OCI-LY3 (cell line): ENCODE results near the gene CHST12.

Source experiments
- EZH2phosphoT487 ChIP-seq: fragments of 200-600 bp; shearing (Covaris generic); IDR thresholded peaks from 2 replicates; pipeline ENCODE4 v1.6.1; 2018; ENCODE audit warnings: antibody characterized with exemption, mixed run types, low read depth
- TF ChIP-seq, protein P1 (sequence below): fragments of 200-600, 300-600 bp; sonication (generic); IDR thresholded peaks from 2 replicates; pipeline ENCODE4 v1.5.1; 2014; ENCODE audit warnings: antibody characterized with exemption, low read length, low read depth

DNA sequence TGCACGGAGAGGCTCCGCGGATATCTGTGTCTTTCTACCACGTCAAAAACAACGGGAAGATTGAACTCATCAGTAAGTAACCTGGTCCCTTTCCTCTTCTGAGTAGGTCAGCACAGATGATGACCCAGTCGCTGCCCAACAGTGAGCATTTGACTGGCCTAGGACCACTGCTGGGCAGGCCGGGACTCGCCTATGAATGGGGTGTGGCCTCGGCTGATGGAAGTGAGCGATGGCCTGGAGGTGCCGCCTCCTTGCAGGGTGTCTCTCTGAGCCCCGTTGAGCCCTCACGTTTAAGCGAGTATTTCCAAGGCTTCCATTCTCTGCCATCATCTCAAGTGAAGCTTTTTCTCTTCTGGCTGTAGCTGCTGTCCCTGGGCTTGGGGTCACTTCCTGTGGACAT lies 30.7 kb upstream of the CHST12 start:
- TF ChIP-seq, protein P1, sequence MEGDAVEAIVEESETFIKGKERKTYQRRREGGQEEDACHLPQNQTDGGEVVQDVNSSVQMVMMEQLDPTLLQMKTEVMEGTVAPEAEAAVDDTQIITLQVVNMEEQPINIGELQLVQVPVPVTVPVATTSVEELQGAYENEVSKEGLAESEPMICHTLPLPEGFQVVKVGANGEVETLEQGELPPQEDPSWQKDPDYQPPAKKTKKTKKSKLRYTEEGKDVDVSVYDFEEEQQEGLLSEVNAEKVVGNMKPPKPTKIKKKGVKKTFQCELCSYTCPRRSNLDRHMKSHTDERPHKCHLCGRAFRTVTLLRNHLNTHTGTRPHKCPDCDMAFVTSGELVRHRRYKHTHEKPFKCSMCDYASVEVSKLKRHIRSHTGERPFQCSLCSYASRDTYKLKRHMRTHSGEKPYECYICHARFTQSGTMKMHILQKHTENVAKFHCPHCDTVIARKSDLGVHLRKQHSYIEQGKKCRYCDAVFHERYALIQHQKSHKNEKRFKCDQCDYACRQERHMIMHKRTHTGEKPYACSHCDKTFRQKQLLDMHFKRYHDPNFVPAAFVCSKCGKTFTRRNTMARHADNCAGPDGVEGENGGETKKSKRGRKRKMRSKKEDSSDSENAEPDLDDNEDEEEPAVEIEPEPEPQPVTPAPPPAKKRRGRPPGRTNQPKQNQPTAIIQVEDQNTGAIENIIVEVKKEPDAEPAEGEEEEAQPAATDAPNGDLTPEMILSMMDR: no peak
- no peak for TF ChIP-seq EZH2phosphoT487
